ENCODE measurements around the gene SEMA5A.

DNA sequence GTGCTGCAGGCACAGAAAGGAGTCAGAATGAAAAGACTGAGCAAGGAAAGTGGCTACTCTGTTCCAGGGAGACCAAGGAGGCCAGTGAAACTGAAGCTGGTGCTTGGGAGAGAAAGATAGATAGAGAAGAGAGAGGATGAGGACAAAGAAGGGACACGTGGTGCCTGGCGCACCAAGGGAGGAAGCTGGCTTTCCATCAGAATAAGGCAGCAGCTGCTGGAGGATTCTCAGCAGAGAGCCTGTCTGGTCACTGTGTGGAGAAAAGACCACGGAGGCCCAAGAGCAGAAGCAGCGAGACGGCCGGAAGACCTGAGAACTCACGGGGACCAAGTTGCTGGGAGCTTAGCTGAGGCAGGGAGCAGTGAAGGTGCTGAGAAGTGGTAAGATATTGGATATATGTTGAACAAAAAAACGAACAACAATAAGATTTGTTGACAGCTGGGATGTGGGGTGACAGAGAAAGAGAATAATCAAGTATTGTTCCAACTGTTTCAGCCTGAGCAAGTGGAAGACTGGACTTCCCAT, 116.1 kb downstream of the SEMA5A start:
- TF ChIP-seq, protein P1, sequence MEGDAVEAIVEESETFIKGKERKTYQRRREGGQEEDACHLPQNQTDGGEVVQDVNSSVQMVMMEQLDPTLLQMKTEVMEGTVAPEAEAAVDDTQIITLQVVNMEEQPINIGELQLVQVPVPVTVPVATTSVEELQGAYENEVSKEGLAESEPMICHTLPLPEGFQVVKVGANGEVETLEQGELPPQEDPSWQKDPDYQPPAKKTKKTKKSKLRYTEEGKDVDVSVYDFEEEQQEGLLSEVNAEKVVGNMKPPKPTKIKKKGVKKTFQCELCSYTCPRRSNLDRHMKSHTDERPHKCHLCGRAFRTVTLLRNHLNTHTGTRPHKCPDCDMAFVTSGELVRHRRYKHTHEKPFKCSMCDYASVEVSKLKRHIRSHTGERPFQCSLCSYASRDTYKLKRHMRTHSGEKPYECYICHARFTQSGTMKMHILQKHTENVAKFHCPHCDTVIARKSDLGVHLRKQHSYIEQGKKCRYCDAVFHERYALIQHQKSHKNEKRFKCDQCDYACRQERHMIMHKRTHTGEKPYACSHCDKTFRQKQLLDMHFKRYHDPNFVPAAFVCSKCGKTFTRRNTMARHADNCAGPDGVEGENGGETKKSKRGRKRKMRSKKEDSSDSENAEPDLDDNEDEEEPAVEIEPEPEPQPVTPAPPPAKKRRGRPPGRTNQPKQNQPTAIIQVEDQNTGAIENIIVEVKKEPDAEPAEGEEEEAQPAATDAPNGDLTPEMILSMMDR (IDR thresholded peaks at IDR 0.05), result no peak
- TF ChIP-seq NFYB (CRISPR knock-in tag; conservative IDR thresholded peaks at IDR 0.05; ENCODE audit: low read depth), result no peak
- TF ChIP-seq ZNF138 (CRISPR knock-in tag; conservative IDR thresholded peaks at IDR 0.05), result no peak
- TF ChIP-seq ZNF396 (CRISPR knock-in tag; IDR thresholded peaks at IDR 0.05; ENCODE audit: borderline replicate concordance), result no peak
- TF ChIP-seq FOXJ3 (CRISPR knock-in tag; IDR thresholded peaks at IDR 0.05; ENCODE audit: borderline replicate concordance), result no peak

Measured in WTC11 (cell line).